ENCODE results near the gene NTSR2.

- TF ChIP-seq POLR2A (IDR thresholded peaks at IDR 0.05) (no peak), CTCF (IDR thresholded peaks at IDR 0.05) (no peak), POLR2AphosphoS5 (IDR thresholded peaks at IDR 0.05) (no peak)
These were observed 40.8 kb downstream of the NTSR2 start for GRCh38 chr2:11629215-11629614.
